Ovary (tissue), 9 donors: Measurements from ENCODE around the gene ITGB6. TPM values are rescaled to one million over a fixed set of nuclear protein-coding genes. Genes with fewer than 3 reads are reported as not detected.

Source experiments
- DNase-seq, 5 donors: peaks; one replicate each; pipeline ENCODE4 v3.0.0-alpha.2; 2019 to 2020
- H3K27ac ChIP-seq, 2 donors: fragments of 200-600 bp; one replicate each; pipeline versions ENCODE4 v1.5.1 to v1.8.0; 2019 to 2022
- H3K27me3 ChIP-seq: fragments of 200-600 bp; one replicate; pipeline ENCODE4 v1.8.0; 2022
- H3K36me3 ChIP-seq: fragments of 200-600 bp; sonication (generic); one replicate; pipeline ENCODE4 v1.5.1; 2019
- H3K4me1 ChIP-seq: one replicate; pipeline ENCODE4 v1.8.1; 2013; ENCODE audit warnings: mild to moderate bottlenecking, moderate library complexity; ENCODE audit not compliant: insufficient read depth
- H3K4me3 ChIP-seq: fragments of 200-600 bp; sonication (generic); one replicate; pipeline ENCODE4 v1.5.1; 2017
- H3K9me3 ChIP-seq, 2 donors: fragments of 200-600 bp in 1 of 2; sonication (generic) in 1 of 2; one replicate each; pipeline versions ENCODE4 v1.5.1 to v1.8.1; 2013 to 2019; ENCODE audit warnings: mild to moderate bottlenecking in 1 of 2, moderate library complexity in 1 of 2
- CTCF ChIP-seq, 3 donors: fragments of 450-650 bp in 2 of 3; fragments of 200-600 bp in 1 of 3; IDR thresholded peaks; one replicate each; pipeline versions ENCODE4 v1.5.1 to v1.8.0; 2016 to 2022; ENCODE audit warnings: antibody characterized with exemption in 3 of 3, mild to moderate bottlenecking in 1 of 3
- EP300 ChIP-seq: sonication (generic); formaldehyde crosslinking; IDR thresholded peaks from one replicate; pipeline ENCODE4 v1.6.1; 2017; ENCODE audit warnings: antibody characterized with exemption
- POLR2A ChIP-seq: fragments of 450-650 bp; IDR thresholded peaks from one replicate; pipeline ENCODE4 v1.6.1; 2017; ENCODE audit warnings: antibody characterized with exemption, mild to moderate bottlenecking, moderate library complexity
- WGBS, 3 donors: extraction: QIAGEN DNeasy Blood & Tissue Kit in 1 of 3; methylation state at CpG; one replicate each; pipeline versions ENCODE4 v1.1.5 to v1.1.7; 2013 to 2017; 5-methylcytosine and 5-hydroxymethylcytosine counted together
- intact Hi-C, 4 donors: fragments of 100-400 bp; cut with DNase I; formaldehyde crosslinking; loops; one replicate each; pipeline versions ENCODE4 v1.11.0 to v1.15.1; 2022 to 2023
- polyA plus RNA-seq, 2 donors: library from polyadenylated mRNA; stranded (reverse); fragments of 200-250 nt in 1 of 2; fragments of 350-450 nt in 1 of 2; fragmentation: Illumina TruSeq in 1 of 2; extraction: RNeasy Lipid Tissue Mini Kit (QIAGEN cat#74804) in 1 of 2; gene quantifications; one replicate each; pipeline ENCODE4 v1.2.3, GENCODE V29; 2013 to 2014
- total RNA-seq, 7 donors: library from RNA; depleted of rRNA in 2 of 7; stranded (reverse); fragments of >200 nt in 2 of 7; fragmentation: NEBNext Ultra II Directional in 3 of 7; extraction: Animal tissue kit (Norgen Biotek cat#: 25700) in 3 of 7; gene quantifications; one replicate each; pipeline versions ENCODE4 v1.1.0 to v1.2.4, GENCODE V29; 2016 to 2023
- donor health status: DM: no; HTN: no; CAD: no; lungs with moderate emphysema.
- donor health status: DM: no; HTN: no; CAD: no.
- donor health status: Bipolar disorder and iron deficiency.
- donor health status: DM: yes; HTN: yes; CAD: no.
- donor health status: DM: no; HTN: no; CAD: no.
- donor health status: DM: yes; HTN: yes; CAD: no.

The ITGB6 gene
- total and polyA plus RNA-seq, 9 donors: 0.17 to 3.6 (median 0.36) TPM; not detected in 5

DNA sequence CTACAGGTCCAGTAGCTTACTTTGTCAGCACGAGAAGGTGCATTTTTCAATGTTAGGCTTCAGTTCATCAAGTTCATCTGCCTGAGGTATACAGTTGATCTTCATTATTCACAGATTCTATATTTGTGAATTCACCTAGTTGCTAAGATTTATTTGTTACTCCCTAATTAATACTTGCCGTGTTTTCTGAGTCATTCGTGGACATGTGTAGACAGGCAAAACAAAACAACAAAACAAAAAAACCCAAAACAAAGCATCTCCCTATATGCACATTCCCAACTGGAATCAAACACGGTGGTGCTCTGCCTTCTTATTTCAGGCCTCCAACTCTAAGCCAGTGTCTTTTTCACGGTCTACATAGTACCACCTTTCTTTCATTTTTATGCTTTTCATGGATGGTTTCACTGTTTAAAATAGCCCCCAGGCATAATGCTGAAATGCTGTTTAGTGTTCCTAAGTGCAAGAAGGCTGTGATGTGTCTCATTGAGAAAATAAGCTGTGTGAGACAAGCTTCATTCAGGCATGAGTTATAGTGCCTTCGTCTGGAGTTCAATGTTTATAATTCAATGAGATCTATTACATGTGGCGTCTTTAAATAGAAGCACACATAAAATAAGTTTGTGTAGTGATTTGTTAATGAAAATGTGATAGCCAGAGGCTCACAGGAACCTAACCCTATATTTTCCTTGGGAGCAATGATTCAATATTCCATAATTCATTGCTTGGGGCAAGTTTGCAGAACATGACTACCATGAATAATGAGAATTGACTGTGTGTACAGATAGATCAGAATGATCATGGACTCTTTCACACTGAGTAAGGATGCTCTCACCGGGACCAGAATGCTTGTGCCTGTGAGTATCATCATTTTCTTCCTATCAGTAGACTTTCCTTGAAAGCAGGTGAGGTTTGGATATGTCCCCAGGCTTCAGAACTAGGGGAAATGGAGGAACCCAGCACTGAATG, 24.6 kb downstream of the ITGB6 start:
- H3K9me3 ChIP-seq: no peaks in the 10 kb centered on the region
- H3K36me3 ChIP-seq: no peaks in the 10 kb centered on the region
- no peak for DNase-seq
- no peak overlapping the region for H3K27ac ChIP-seq
- 90 to 92% (median 90%) methylated on average over 8 of the region's 8 CpGs for WGBS, 3 donors
- H3K4me3 ChIP-seq: no peak overlapping the region
- H3K4me1 ChIP-seq: no peaks in the 10 kb centered on the region
- TF ChIP-seq POLR2A (no peak), CTCF (IDR thresholded peaks at IDR 0.05) (no peak), EP300 (no peak)
- intact Hi-C loops: no loop called here
- H3K27me3 ChIP-seq: no peaks in the 10 kb centered on the region

DNA sequence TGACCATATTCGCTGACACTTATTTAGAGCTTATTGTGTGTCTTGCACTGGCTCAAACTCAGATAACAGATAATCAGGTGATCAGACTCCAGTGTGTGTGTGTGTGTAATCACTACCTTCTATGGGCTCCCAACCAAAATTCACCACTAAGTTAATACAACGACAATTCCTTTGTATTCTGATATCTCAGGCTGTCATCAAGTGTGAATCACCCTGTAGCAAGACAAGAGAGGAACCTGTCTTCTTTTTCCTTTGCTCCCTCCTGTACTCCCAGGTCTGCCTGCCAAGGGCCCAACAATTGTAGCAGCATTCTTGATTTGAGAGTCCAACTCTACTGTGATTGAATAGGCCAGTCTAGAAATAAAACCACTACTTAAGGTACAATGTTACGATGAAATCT, 25.8 kb downstream of the ITGB6 start:
- H3K27me3 ChIP-seq: no peaks in the 10 kb centered on the region
- H3K9me3 ChIP-seq: no peaks in the 10 kb centered on the region
- TF ChIP-seq EP300: no peak
- no peak for TF ChIP-seq POLR2A
- no peak for TF ChIP-seq CTCF (IDR thresholded peaks at IDR 0.05)
- no peaks in the 10 kb centered on the region for H3K4me1 ChIP-seq
- H3K27ac ChIP-seq: no peak overlapping the region
- DNase-seq: no peak
- H3K4me3 ChIP-seq: no peak overlapping the region
- 94 to 96% (median 95%) methylated on average over 3 of the region's 3 CpGs for WGBS, 3 donors
- no peaks in the 10 kb centered on the region for H3K36me3 ChIP-seq
- intact Hi-C loops: no loop called here

- Histone ChIP-seq H3K4me3 (no peak overlapping the region), H3K4me1 (peaks cover 5% of the 10 kb centered on the region), H3K27me3 (no peaks in the 10 kb centered on the region), H3K27ac (no peak overlapping the region), H3K9me3 (no peaks in the 10 kb centered on the region), H3K36me3 (no peaks in the 10 kb centered on the region)
- no peak for TF ChIP-seq CTCF (IDR thresholded peaks at IDR 0.05)
- no peak for TF ChIP-seq POLR2A
- no peak for TF ChIP-seq EP300
- no peak for DNase-seq
- intact Hi-C loops: no loop called here
Measured at GRCh38 chr2:160169988-160170387, 30.1 kb downstream of the ITGB6 start.

GRCh38 chr2:160169471-160169870, 30.6 kb downstream of the ITGB6 start:
- H3K27me3 ChIP-seq: no peaks in the 10 kb centered on the region
- peaks cover 5% of the 10 kb centered on the region for H3K4me1 ChIP-seq
- H3K9me3 ChIP-seq: no peaks in the 10 kb centered on the region
- DNase-seq: no peak
- intact Hi-C loops: no loop called here
- H3K36me3 ChIP-seq: no peaks in the 10 kb centered on the region
- TF ChIP-seq POLR2A (no peak), EP300 (no peak), CTCF (IDR thresholded peaks at IDR 0.05) (no peak)
- WGBS, 3 donors: 86 to 88% (median 86%) methylated on average over 3 of the region's 3 CpGs
- H3K4me3 ChIP-seq: no peak overlapping the region
- H3K27ac ChIP-seq: no peak overlapping the region
